A673 (cell line): ENCODE measurements around the gene COA7. TPM values are rescaled to one million over a fixed set of nuclear protein-coding genes. Genes with fewer than 3 reads are reported as not detected.

Experiments
- BruUV-seq: library from RNA; stranded (reverse); fragments of 400-500 nt; replicated peaks from 2 replicates; lab custom pipeline; 2021; lab: Mats Ljungman, UMichigan
- CTCF ChIA-PET: fragments of 300-600 bp; sonication (Branson Sonifier 250); formaldehyde crosslinking; loops from one replicate; lab custom pipeline; 2022; ENCODE audit warnings: antibody characterized with exemption; lab: Charles Lee
- POLR2A ChIA-PET: fragments of 300-600 bp; sonication (Branson Sonifier 250); formaldehyde crosslinking; loops from one replicate; lab custom pipeline; 2022; ENCODE audit warnings: antibody characterized with exemption; ENCODE audit not compliant: low non-redundant PET; lab: Charles Lee
- DNase-seq: peaks from one replicate; pipeline ENCODE4 v3.0.0-alpha.2; 2015; ENCODE audit warnings: low spot score
- H3K27ac ChIP-seq: fragments of 200-600 bp; sonication (generic); 2 replicates; pipeline ENCODE4 v1.5.1; 2016; ENCODE audit warnings: mixed run types, low read depth, mild to moderate bottlenecking, mixed read lengths, antibody characterized with exemption, low read length; ENCODE audit not compliant: poor library complexity, severe bottlenecking
- H3K27me3 ChIP-seq: fragments of 200-600 bp; sonication (generic); replicated peaks from 2 replicates; pipeline ENCODE4 v1.6.1; 2017; ENCODE audit warnings: mixed run types, low read depth, mild to moderate bottlenecking, mixed read lengths, antibody characterized with exemption, low read length; ENCODE audit not compliant: insufficient read depth, poor library complexity
- H3K36me3 ChIP-seq: fragments of 200-600 bp; sonication (generic); 2 replicates; pipeline ENCODE4 v1.6.1; 2016; ENCODE audit warnings: mixed run types, mild to moderate bottlenecking, mixed read lengths, antibody characterized with exemption, low read length; ENCODE audit not compliant: insufficient read depth, poor library complexity, severe bottlenecking
- H3K4me1 ChIP-seq: fragments of 200-600 bp; sonication (generic); 2 replicates; pipeline ENCODE4 v1.6.1; 2017; ENCODE audit warnings: mixed run types, mild to moderate bottlenecking, mixed read lengths, antibody characterized with exemption, low read length; ENCODE audit not compliant: insufficient read depth, poor library complexity, severe bottlenecking
- H3K4me3 ChIP-seq: fragments of 200-600 bp; sonication (generic); 2 replicates; pipeline ENCODE4 v1.5.1; 2016; ENCODE audit warnings: low read depth, mixed run types, mild to moderate bottlenecking, mixed read lengths, low read length; ENCODE audit not compliant: poor library complexity, severe bottlenecking
- H3K9me3 ChIP-seq: fragments of 200-600 bp; sonication (generic); 2 replicates; pipeline ENCODE4 v1.6.1; 2016; ENCODE audit warnings: mixed run types, low read depth, mild to moderate bottlenecking, mixed read lengths, antibody characterized with exemption, low read length; ENCODE audit not compliant: poor library complexity, severe bottlenecking
- EZH2 ChIP-seq: fragments of 200-600 bp; sonication (generic); IDR thresholded peaks from 2 replicates; pipeline ENCODE4 v1.6.1; 2017; ENCODE audit warnings: borderline replicate concordance, low read depth, mild to moderate bottlenecking, mixed read lengths, antibody characterized with exemption, low read length; ENCODE audit not compliant: poor library complexity, severe bottlenecking
- intact Hi-C: fragments of 100-400 bp; cut with micrococcal nuclease; formaldehyde crosslinking; loops from one replicate; pipeline ENCODE4 v1.10.0; 2022; ENCODE audit not compliant: unreplicated experiment
- total RNA-seq: library from RNA; stranded (reverse); gene quantifications from 2 replicates; pipeline ENCODE4 v1.2.3, GENCODE V29; 2021
- TF ChIP-seq, protein P1 (sequence below): fragments of 300-800, 200-600 bp; sonication (generic); conservative IDR thresholded peaks from 2 replicates; pipeline ENCODE4 v1.5.1; 2017; ENCODE audit warnings: low read depth, mild to moderate bottlenecking, antibody characterized with exemption, low read length, moderate library complexity, mixed read lengths

The COA7 gene
- total RNA-seq, 1 experiment from 2014 or later, result 53.4 TPM

DNA sequence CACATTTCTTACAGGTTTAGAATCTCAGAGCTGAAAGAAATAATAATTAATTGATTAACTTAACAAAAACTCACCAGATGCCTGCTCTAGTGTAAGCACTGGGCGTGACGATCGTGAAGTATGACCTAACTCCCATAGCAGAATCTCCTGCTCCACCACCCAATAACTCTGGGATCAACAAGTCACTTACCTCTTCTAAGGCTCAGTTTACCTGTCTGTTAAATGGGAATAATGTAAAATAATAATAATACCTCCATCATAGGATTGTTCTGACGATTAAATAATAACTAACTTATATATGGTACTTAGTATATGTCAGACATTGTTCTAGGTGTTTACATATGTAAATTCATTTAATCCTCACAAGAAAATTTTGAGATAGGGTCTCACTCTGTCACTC is 24.6 kb downstream of the COA7 start:
- H3K9me3 ChIP-seq, result no peaks in the 10 kb centered on the region
- DNase-seq, result no peak
- no TSS peak for BruUV-seq
- intact Hi-C loops, result no loop called here
- no peak overlapping the region for H3K27ac ChIP-seq
- H3K27me3 ChIP-seq, result no peaks in the 10 kb centered on the region
- no peak overlapping the region for H3K4me3 ChIP-seq
- no peaks in the 10 kb centered on the region for H3K36me3 ChIP-seq
- TF ChIP-seq EZH2, result no peak
- TF ChIP-seq, protein P1, sequence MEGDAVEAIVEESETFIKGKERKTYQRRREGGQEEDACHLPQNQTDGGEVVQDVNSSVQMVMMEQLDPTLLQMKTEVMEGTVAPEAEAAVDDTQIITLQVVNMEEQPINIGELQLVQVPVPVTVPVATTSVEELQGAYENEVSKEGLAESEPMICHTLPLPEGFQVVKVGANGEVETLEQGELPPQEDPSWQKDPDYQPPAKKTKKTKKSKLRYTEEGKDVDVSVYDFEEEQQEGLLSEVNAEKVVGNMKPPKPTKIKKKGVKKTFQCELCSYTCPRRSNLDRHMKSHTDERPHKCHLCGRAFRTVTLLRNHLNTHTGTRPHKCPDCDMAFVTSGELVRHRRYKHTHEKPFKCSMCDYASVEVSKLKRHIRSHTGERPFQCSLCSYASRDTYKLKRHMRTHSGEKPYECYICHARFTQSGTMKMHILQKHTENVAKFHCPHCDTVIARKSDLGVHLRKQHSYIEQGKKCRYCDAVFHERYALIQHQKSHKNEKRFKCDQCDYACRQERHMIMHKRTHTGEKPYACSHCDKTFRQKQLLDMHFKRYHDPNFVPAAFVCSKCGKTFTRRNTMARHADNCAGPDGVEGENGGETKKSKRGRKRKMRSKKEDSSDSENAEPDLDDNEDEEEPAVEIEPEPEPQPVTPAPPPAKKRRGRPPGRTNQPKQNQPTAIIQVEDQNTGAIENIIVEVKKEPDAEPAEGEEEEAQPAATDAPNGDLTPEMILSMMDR, result no peak
- H3K4me1 ChIP-seq, result peaks cover 12% of the 10 kb centered on the region
- CTCF ChIA-PET, result no interaction called here
- POLR2A ChIA-PET, result no interaction called here

DNA sequence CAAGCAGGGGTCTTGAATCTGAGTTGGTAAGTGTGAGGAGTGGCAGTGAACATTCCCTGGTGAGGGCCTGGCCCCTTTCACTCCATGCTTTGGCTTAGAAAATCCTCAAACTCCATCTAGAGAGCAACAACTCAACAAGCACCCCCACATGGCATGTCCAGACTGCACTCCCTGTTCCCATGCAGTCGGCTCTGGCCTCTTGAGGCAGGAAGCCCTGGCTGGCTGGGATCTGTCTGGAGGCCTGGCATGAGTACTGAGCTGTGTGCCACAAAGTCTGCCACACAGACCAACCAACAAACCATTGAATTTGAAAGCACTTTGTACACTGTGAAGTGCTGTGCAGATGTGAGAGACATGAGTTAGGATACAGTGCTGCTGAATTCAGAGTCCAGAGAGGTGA is 25.2 kb downstream of the COA7 start:
- no peaks in the 10 kb centered on the region for H3K36me3 ChIP-seq
- H3K27me3 ChIP-seq, result no peaks in the 10 kb centered on the region
- H3K4me3 ChIP-seq, result no peak overlapping the region
- no peak overlapping the region for H3K27ac ChIP-seq
- intact Hi-C loops, result no loop called here
- TF ChIP-seq EZH2, result no peak
- TF ChIP-seq, protein P1, result no peak
- no peak for DNase-seq
- CTCF ChIA-PET, result no interaction called here
- no TSS peak for BruUV-seq
- H3K9me3 ChIP-seq, result no peaks in the 10 kb centered on the region
- POLR2A ChIA-PET, result no interaction called here
- peaks cover 12% of the 10 kb centered on the region for H3K4me1 ChIP-seq

DNA sequence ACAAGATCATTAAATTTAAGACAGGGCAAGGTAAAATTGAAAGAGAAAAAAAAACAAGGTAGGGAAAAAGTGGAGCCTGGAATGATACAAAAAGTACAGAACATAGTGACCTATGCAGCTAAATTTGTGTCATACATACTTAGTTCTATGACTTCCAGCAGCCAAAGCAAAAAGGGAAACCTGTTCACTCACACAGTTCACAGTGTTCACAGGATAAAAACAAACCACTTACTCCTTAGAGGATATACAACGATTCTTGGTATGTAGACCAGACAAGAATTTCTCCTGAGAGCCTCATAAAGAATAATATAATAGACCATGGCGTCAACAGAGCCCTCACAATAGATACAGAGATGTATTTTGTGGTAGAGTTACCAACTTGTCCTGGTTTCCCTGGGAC is 27.5 kb downstream of the COA7 start:
- Histone ChIP-seq H3K36me3 (no peaks in the 10 kb centered on the region), H3K4me3 (no peak overlapping the region), H3K27me3 (no peaks in the 10 kb centered on the region), H3K9me3 (no peaks in the 10 kb centered on the region), H3K27ac (no peak overlapping the region), H3K4me1 (peaks cover 11% of the 10 kb centered on the region)
- intact Hi-C loops, result no loop called here
- TF ChIP-seq, protein P1, result no peak
- TF ChIP-seq EZH2, result no peak
- CTCF ChIA-PET, result no interaction called here
- DNase-seq, result no peak
- no TSS peak for BruUV-seq
- POLR2A ChIA-PET, result no interaction called here
